GM12891 (cell line): Measurements from ENCODE around the gene SLC26A2.
A peak's percentile ranks its signal among the peaks of the same experiment; 100 is the strongest.

Experiments
- DNase-seq: peaks from one replicate; pipeline ENCODE4 v3.0.0; 2011; ENCODE audit warnings: low spot score; ENCODE audit not compliant: insufficient read length
- FAIRE-seq: peaks from 2 replicates; lab custom pipeline; 2011; peaks lifted over from hg19 to GRCh38; lab: Jason Lieb, UNC
- PAX5 ChIP-seq: IDR thresholded peaks from 2 replicates; pipeline ENCODE4 v1.6.1; 2011; ENCODE audit warnings: low read length, moderate library complexity, mild to moderate bottlenecking; ENCODE audit not compliant: insufficient read depth, severe bottlenecking
- POLR2A ChIP-seq: IDR thresholded peaks from 2 replicates; pipeline ENCODE4 v1.6.1; 2011; ENCODE audit warnings: low read depth, low read length, control low read depth
- POLR2AphosphoS5 ChIP-seq: IDR thresholded peaks from 2 replicates; pipeline ENCODE4 v1.6.1; 2011; ENCODE audit warnings: low read depth, low read length, control low read depth
- POU2F2 ChIP-seq: IDR thresholded peaks from 2 replicates; pipeline ENCODE4 v1.6.1; 2011; ENCODE audit warnings: low read depth, mild to moderate bottlenecking, control low read depth, low read length, moderate library complexity
- SPI1 ChIP-seq: IDR thresholded peaks from 2 replicates; pipeline ENCODE4 v1.6.1; 2011; ENCODE audit warnings: low read depth, low read length, control low read depth
- TAF1 ChIP-seq: IDR thresholded peaks from 2 replicates; pipeline ENCODE4 v1.6.1; 2011; ENCODE audit warnings: low read depth, low read length, control low read depth

The SLC26A2 gene

DNA sequence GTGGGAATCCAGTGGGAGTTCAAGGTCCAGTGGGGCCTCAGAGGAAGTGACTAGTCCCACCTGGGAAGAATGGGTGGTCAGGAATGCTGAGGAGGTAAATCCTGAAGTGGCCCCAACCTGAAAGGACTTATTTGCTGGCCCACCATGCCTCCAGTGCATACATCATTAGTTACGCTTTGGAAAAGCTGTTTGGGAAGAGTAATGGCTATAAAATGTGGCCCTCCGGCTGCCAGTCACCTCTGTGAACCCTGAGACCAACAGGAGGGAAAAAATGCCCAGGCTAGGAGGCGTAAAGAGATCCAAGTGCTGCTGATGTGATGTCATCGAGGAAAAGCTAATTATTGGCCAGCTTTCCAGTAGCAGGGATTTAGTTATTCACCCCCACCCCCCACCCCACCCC, 2.7 kb upstream of the SLC26A2 start:
- no peak for FAIRE-seq
- no peak for TF ChIP-seq PAX5
- no peak for DNase-seq

GRCh38 chr5:149959406-149960236, 937 bp upstream of the SLC26A2 start:
- TF ChIP-seq POLR2AphosphoS5 (no peak), POU2F2 (no peak), PAX5 (no peak), POLR2A (no peak), TAF1 (no peak), SPI1 (no peak)
- peak; percentile 78 for FAIRE-seq
- peak; percentile 35 for DNase-seq

- no peak for DNase-seq
- TF ChIP-seq SPI1 (no peak), TAF1 (no peak), PAX5 (no peak), POLR2A (no peak), POU2F2 (no peak), POLR2AphosphoS5 (no peak)
- FAIRE-seq: peak; percentile 16
Measured at GRCh38 chr5:149961186-149961685, 678 bp downstream of the SLC26A2 start.

- DNase-seq (no peak), FAIRE-seq (peak; percentile 35)
- TF ChIP-seq POU2F2 (no peak), PAX5 (no peak), SPI1 (no peak), TAF1 (no peak), POLR2A (no peak), POLR2AphosphoS5 (no peak)
Measured at GRCh38 chr5:149961957-149962409, 1.4 kb downstream of the SLC26A2 start.

DNA sequence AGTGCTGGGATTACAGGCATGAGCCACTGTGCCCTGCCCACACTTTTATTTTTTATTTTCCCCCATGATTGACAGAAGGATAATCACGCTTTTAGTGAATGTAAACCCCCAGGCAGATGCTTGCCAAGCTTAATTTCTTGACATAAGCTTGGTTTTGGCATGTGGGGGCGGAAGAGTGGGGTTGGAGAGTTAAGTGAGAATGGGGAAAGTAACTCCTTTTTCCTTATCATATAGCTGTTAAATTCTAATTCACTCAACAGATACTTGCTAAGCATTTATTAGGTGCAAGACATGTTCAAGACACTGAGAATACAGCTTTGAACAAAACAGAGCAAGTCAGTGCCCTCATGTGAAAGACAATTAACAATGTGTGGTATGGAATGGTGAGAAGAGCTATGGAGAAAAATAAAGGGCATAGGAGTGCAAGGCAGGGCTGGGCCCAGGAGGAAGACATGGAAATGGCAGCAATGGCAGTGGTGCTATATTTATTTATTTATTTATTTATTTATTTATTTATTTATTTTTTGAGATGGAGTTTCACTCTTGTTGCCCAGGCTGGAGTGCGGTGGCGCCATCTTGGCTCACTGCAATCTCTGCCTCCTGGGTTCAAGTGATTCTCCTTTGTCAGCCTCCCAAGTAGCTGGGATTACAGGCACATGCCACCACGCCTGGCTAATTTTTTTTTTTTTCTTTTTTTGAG, 2.2 kb downstream of the SLC26A2 start:
- TF ChIP-seq TAF1 (no peak), POLR2A (no peak), PAX5 (no peak), POU2F2 (no peak), SPI1 (no peak), POLR2AphosphoS5 (no peak)
- DNase-seq (no peak), FAIRE-seq (no peak)

- no peak for FAIRE-seq
- DNase-seq: no peak
- TF ChIP-seq POLR2AphosphoS5: no peak
- no peak for TF ChIP-seq POLR2A
- no peak for TF ChIP-seq SPI1
- no peak for TF ChIP-seq PAX5
- no peak for TF ChIP-seq POU2F2
Measured at GRCh38 chr5:149963729-149964128, 3.2 kb downstream of the SLC26A2 start.

DNA sequence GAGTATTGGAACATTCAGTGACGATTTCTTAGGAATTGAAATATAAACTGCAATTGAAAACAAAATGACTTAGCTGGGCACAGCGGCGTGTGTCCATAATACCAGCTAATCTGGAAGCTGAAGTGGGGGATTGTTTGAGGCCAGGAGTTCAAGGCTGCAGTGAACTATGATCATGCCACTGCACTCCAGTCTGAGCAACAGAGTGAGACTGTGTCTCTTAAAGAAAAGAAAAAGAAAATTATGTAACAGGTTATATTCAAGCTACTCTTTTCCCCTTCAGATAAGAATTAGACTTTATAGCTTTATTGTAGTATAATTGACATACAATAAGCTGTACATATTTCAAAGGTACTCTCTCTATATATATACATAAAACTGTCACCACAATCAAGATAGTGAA, 6.4 kb downstream of the SLC26A2 start:
- no peak for DNase-seq

GRCh38 chr5:149969181-149969930, 8.8 kb downstream of the SLC26A2 start:
- DNase-seq: no peak
- TF ChIP-seq TAF1 (no peak), POLR2A (no peak), POLR2AphosphoS5 (no peak), SPI1 (no peak), PAX5 (no peak), POU2F2 (no peak)
- no peak for FAIRE-seq

More for the DNA sequence above, 6.4 kb downstream of the SLC26A2 start:
- no peak for FAIRE-seq
- TF ChIP-seq POLR2A: no peak
- TF ChIP-seq POU2F2: no peak
- no peak for TF ChIP-seq POLR2AphosphoS5
- no peak for TF ChIP-seq SPI1
- no peak for TF ChIP-seq TAF1
- TF ChIP-seq PAX5: no peak
